ENCODE measurements around the gene ZNF610. TPM values are rescaled to one million over a fixed set of nuclear protein-coding genes. Genes with fewer than 3 reads are reported as not detected.

ZNF610 gene
- total and polyA plus RNA-seq, 2 donors (not counting 3 experiments of a cell fraction or from before 2014, with no cell fraction given) = 1.1 to 1.3 TPM

- Histone ChIP-seq H3K79me2 (ENCODE audit: control insufficient read depth, insufficient read depth, low read length) (no peaks in the 10 kb centered on the region), H3K27ac (ENCODE audit: insufficient read depth, low read depth, low read length) (peak overlapping the region; percentile 42), H4K20me1 (replicated peaks; ENCODE audit: control insufficient read depth, extremely low read depth, insufficient read depth, low read length) (no peaks in the 10 kb centered on the region), H3K4me2 (ENCODE audit: insufficient read depth, low read length) (peak overlapping the region; percentile 63), H3K4me1 (ENCODE audit: control insufficient read depth, extremely low read depth, insufficient read depth, low read length) (no peaks in the 10 kb centered on the region), H3K9ac (replicated peaks; ENCODE audit: extremely low read depth, insufficient read depth, low read length) (peak overlapping the region; percentile 64), H3K27me3 (ENCODE audit: control insufficient read depth in 2 of 2, insufficient read depth in 2 of 2, low read length in 2 of 2) (no peaks in the 10 kb centered on the region), H2AFZ (ENCODE audit: low read depth, low read length) (peak overlapping the region; percentile 66), H3K4me3 (replicated peaks in 1 of 3; ENCODE audit: insufficient read depth in 1 of 3, low read depth in 1 of 3, low read length in 3 of 3) (peak overlapping the region; percentile 14 to 73 (median 49)), H3K9me1 (replicated peaks; ENCODE audit: control insufficient read depth, extremely low read depth, insufficient read depth, low read length) (no peaks in the 10 kb centered on the region), H3K36me3 (ENCODE audit: control insufficient read depth in 2 of 2, extremely low read depth in 1 of 2, insufficient read depth in 2 of 2, low read length in 2 of 2) (peaks cover 0 to 5% of the 10 kb centered on the region in 2 experiments), H3K9me3 (replicated peaks; ENCODE audit: control insufficient read depth, insufficient read depth, low read length) (no peaks in the 10 kb centered on the region)
- DNase-seq (ENCODE audit: low read depth, low spot score) = no peak
- TF ChIP-seq MYC (IDR thresholded peaks at IDR 0.05; ENCODE audit: low read depth, low read length) = no peak
- TF ChIP-seq CTCF (IDR thresholded peaks at IDR 0.05; ENCODE audit: extremely low read depth in 1 of 2, insufficient read depth in 1 of 2, low read depth in 1 of 2, low read length in 2 of 2) = peak in 1 of 2 donors; percentile 8
- TSS peak; percentile 93 for BruUV-seq (replicated peaks)
- dilution Hi-C loops (cut with MboI; ENCODE audit: extremely low pct_ligation_motif_present, low sequenced_read_pairs) = no loop called here
- no peak for FAIRE-seq
- ChIA-PET CTCF (interaction anchor here (1.1 kb wide), 1 partner anchor 28 kb away, joined by 3 read pairs; the partner anchor contains the start of gene ZNF880), POLR2A (no interaction called here)
- intact Hi-C loops (cut with micrococcal nuclease) = loop anchor here (5.0 to 10.0 kb wide), 2 partner anchors 61 to 797 kb away; partner anchors contain the start of genes ZNF610 and ZNF665
Measured at GRCh38 chr19:52398081-52398441, 62.0 kb downstream of the ZNF610 start.

GRCh38 chr19:52410276-52410675, 74.2 kb downstream of the ZNF610 start:
- dilution Hi-C loops (cut with MboI; ENCODE audit: extremely low pct_ligation_motif_present, low sequenced_read_pairs) = no loop called here
- TF ChIP-seq POLR2A (IDR thresholded peaks at IDR 0.05; ENCODE audit: low read depth, low read length) (no peak), POLR2AphosphoS5 (IDR thresholded peaks at IDR 0.05; ENCODE audit: insufficient read depth, low read depth, low read length) (no peak), GATA2 (IDR thresholded peaks at IDR 0.05; ENCODE audit: insufficient read depth, insufficient read length, low read depth, low read length) (no peak)
- Histone ChIP-seq H3K27me3 (ENCODE audit: control insufficient read depth in 2 of 2, insufficient read depth in 2 of 2, low read length in 2 of 2) (no peaks in the 10 kb centered on the region), H3K9me3 (replicated peaks; ENCODE audit: control insufficient read depth, insufficient read depth, low read length) (no peaks in the 10 kb centered on the region), H3K9ac (replicated peaks; ENCODE audit: extremely low read depth, insufficient read depth, low read length) (no peak overlapping the region), H3K4me3 (replicated peaks in 1 of 3; ENCODE audit: insufficient read depth in 1 of 3, low read depth in 1 of 3, low read length in 3 of 3) (no peak overlapping the region), H3K79me2 (ENCODE audit: control insufficient read depth, insufficient read depth, low read length) (no peaks in the 10 kb centered on the region), H3K27ac (ENCODE audit: insufficient read depth, low read depth, low read length) (no peak overlapping the region), H3K4me1 (ENCODE audit: control insufficient read depth, extremely low read depth, insufficient read depth, low read length) (no peaks in the 10 kb centered on the region), H2AFZ (ENCODE audit: low read depth, low read length) (no peak overlapping the region), H4K20me1 (replicated peaks; ENCODE audit: control insufficient read depth, extremely low read depth, insufficient read depth, low read length) (no peaks in the 10 kb centered on the region), H3K4me2 (ENCODE audit: insufficient read depth, low read length) (no peak overlapping the region), H3K9me1 (replicated peaks; ENCODE audit: control insufficient read depth, extremely low read depth, insufficient read depth, low read length) (no peaks in the 10 kb centered on the region), H3K36me3 (ENCODE audit: control insufficient read depth in 2 of 2, extremely low read depth in 1 of 2, insufficient read depth in 2 of 2, low read length in 2 of 2) (no peaks in the 10 kb centered on the region)
- POLR2A ChIA-PET = no interaction called here
- BruUV-seq (replicated peaks) = no TSS peak
- no peak for DNase-seq (ENCODE audit: low read depth, low spot score)
- no peak for FAIRE-seq
- CTCF ChIA-PET = no interaction called here
- intact Hi-C loops (cut with micrococcal nuclease) = no loop called here

Data from endothelial cell of umbilical vein (primary cell).